HepG2 (cell line): ENCODE results near the gene PPP4R2. TPM values are rescaled to one million over a fixed set of nuclear protein-coding genes. Genes with fewer than 3 reads are reported as not detected.

ENCODE experiments used
- AHDC1 ChIP-seq: sonication (generic); formaldehyde crosslinking; IDR thresholded peaks from 2 replicates; pipeline ENCODE4 v1.5.1; 2020; ENCODE audit warnings: mild to moderate bottlenecking, missing genetic modification reagents, borderline replicate concordance
- CENPBD1 ChIP-seq: sonication (generic); formaldehyde crosslinking; IDR thresholded peaks from 2 replicates; pipeline ENCODE4 v1.8.0; 2022; ENCODE audit warnings: missing genetic modification reagents, low read depth, mild to moderate bottlenecking, borderline replicate concordance
- DBP ChIP-seq: sonication (generic); formaldehyde crosslinking; IDR thresholded peaks from 2 replicates; pipeline ENCODE4 v1.4.0; 2020; ENCODE audit warnings: missing genetic modification reagents; ENCODE audit errors: not compliant biosample characterization
- GATAD1 ChIP-seq: IDR thresholded peaks from 2 replicates; pipeline ENCODE4 v1.6.1; 2016; ENCODE audit warnings: missing genetic modification reagents, missing compliant biosample characterization
- HOXD1 ChIP-seq: sonication (generic); formaldehyde crosslinking; IDR thresholded peaks from 2 replicates; pipeline ENCODE4 v1.5.0; 2020; ENCODE audit warnings: missing genetic modification reagents
- NR2F1 ChIP-seq, 2 experiments: fragments of 450-650 bp in 1 of 2; formaldehyde crosslinking in 1 of 2; IDR thresholded peaks; 2 replicates each; pipeline versions ENCODE4 v1.5.0 to v1.6.1; 2016 to 2020; ENCODE audit warnings: mild to moderate bottlenecking in 1 of 2, missing compliant biosample characterization in 1 of 2, missing genetic modification reagents in 1 of 2, moderate library complexity in 1 of 2
- RERE ChIP-seq: IDR thresholded peaks from 2 replicates; pipeline ENCODE4 v1.6.1; 2016; ENCODE audit warnings: low read depth, missing genetic modification reagents, missing compliant biosample characterization
- REXO4 ChIP-seq: sonication (generic); formaldehyde crosslinking; IDR thresholded peaks from 2 replicates; pipeline ENCODE4 v1.8.0; 2022; ENCODE audit warnings: missing genetic modification reagents, mild to moderate bottlenecking, borderline replicate concordance
- ZNF33A ChIP-seq: sonication (generic); formaldehyde crosslinking; IDR thresholded peaks from 2 replicates; pipeline ENCODE4 v1.5.1; 2020; ENCODE audit warnings: missing genetic modification reagents, mild to moderate bottlenecking, moderate library complexity, borderline replicate concordance
- ZNF44 ChIP-seq: sonication (generic); formaldehyde crosslinking; IDR thresholded peaks from 2 replicates; pipeline ENCODE4 v1.5.1; 2020; ENCODE audit warnings: mild to moderate bottlenecking, missing genetic modification reagents
- ZNF513 ChIP-seq: sonication (generic); formaldehyde crosslinking; conservative IDR thresholded peaks from 2 replicates; pipeline ENCODE4 v1.5.0; 2020; ENCODE audit warnings: missing genetic modification reagents
- ZNF770 ChIP-seq: sonication (generic); formaldehyde crosslinking; IDR thresholded peaks from 2 replicates; pipeline ENCODE4 v1.5.0; 2020; ENCODE audit warnings: mild to moderate bottlenecking, missing genetic modification reagents
- ZSCAN22 ChIP-seq: sonication (generic); formaldehyde crosslinking; IDR thresholded peaks from 2 replicates; pipeline ENCODE4 v1.4.0; 2020; ENCODE audit warnings: mild to moderate bottlenecking, missing genetic modification reagents
- polyA plus RNA-seq, 8 experiments: library from polyadenylated mRNA; depleted of rRNA in 3 of 8; stranded (reverse) in 7 of 8; unstranded in 1 of 8; fragments of >200 nt; fragmentation: Illumina TruSeq in 4 of 8; extraction: Trizol in 4 of 8; gene quantifications; 2 replicates each; pipeline versions ENCODE4 v1.2.1 to v1.2.3, GENCODE V29; 2011 to 2016; ENCODE audit warnings: low read depth in 4 of 8, missing spikeins in 1 of 8, mixed read lengths in 1 of 8; ENCODE audit not compliant: insufficient read depth in 1 of 8
- total RNA-seq, 5 experiments: library from RNA; depleted of rRNA; stranded (reverse); fragments of >200 nt; fragmentation: Illumina TruSeq; extraction: Trizol; gene quantifications; 2 replicates each; pipeline ENCODE4 v1.2.3, GENCODE V29; 2016; ENCODE audit warnings: low read depth in 1 of 5

The PPP4R2 gene
- total and polyA plus RNA-seq, 2 of the 13 experiments (the other 11 are each of a cell fraction or from before 2014, with no cell fraction given) = 22.3 to 161 TPM

GRCh38 chr3:72996121-72996472, 514 bp upstream of the PPP4R2 start (continued):
- TF ChIP-seq ZNF770 (CRISPR knock-in tag) (peak; percentile 69), ZSCAN22 (CRISPR knock-in tag) (no peak), GATAD1 (no peak), AHDC1 (CRISPR knock-in tag) (no peak), RERE (no peak), ZNF33A (CRISPR knock-in tag) (no peak), DBP (CRISPR knock-in tag) (no peak), ZNF513 (CRISPR knock-in tag) (no peak), CENPBD1 (no peak), REXO4 (CRISPR knock-in tag) (no peak), ZNF44 (CRISPR knock-in tag) (no peak), HOXD1 (CRISPR knock-in tag) (no peak), NR2F1 (CRISPR knock-in tag; IDR thresholded peaks at IDR 0.05) (no peak)
